ENCODE data around the gene CPED1. TPM values are rescaled to one million over a fixed set of nuclear protein-coding genes. Genes with fewer than 3 reads are reported as not detected.

Gene CPED1
- total and polyA plus RNA-seq, 2 experiments from 2014 or later, result 0.17 to 0.47 TPM

- Mint-ChIP-seq H3K27ac (no peak overlapping the region), H3K4me1 (peaks cover 3% of the 10 kb centered on the region; the same call in 1 of the 3 replicates), H3K27me3 (ENCODE audit: insufficient read depth, low read depth, poor library complexity) (peaks cover 2% of the 10 kb centered on the region), H3K9me3 (no peaks in the 10 kb centered on the region), H3K36me3 (ENCODE audit: low read depth) (no peaks in the 10 kb centered on the region), H3K4me3 (no peak overlapping the region)
- DNase-seq (ENCODE audit: low spot score) (no peak), ATAC-seq (no peak)
- TF ChIP-seq STAT1 (IDR thresholded peaks at IDR 0.05; ENCODE audit: unreplicated experiment) (no peak), ETS1 (IDR thresholded peaks at IDR 0.05) (no peak), ZNF331 (CRISPR knock-in tag; IDR thresholded peaks at IDR 0.05; ENCODE audit: low read depth) (no peak), REST (IDR thresholded peaks at IDR 0.05; ENCODE audit: unreplicated experiment) (no peak), CTCF (conservative IDR thresholded peaks at IDR 0.05; ENCODE audit: low read depth in 2 of 2) (no peak), ZNF114 (CRISPR knock-in tag; IDR thresholded peaks at IDR 0.05) (no peak), JUNB (IDR thresholded peaks at IDR 0.05; ENCODE audit: unreplicated experiment) (no peak)
- H3K36me3 ChIP-seq (ENCODE audit: insufficient read depth), result no peaks in the 10 kb centered on the region
- no peak overlapping the region for H2AFZ ChIP-seq
- no peak overlapping the region for H3K27ac ChIP-seq (ENCODE audit: low read depth)
- no peaks in the 10 kb centered on the region for H3K4me1 ChIP-seq (ENCODE audit: insufficient read depth)
- no peaks in the 10 kb centered on the region for H4K20me1 ChIP-seq (replicated peaks; ENCODE audit: insufficient read depth)
- H3K4me3 ChIP-seq, result no peak overlapping the region
- no peaks in the 10 kb centered on the region for H3K79me2 ChIP-seq (replicated peaks; ENCODE audit: insufficient read depth)
- H3K27me3 ChIP-seq (ENCODE audit: insufficient read depth), result no peaks in the 10 kb centered on the region
- no peaks in the 10 kb centered on the region for H3F3A ChIP-seq (replicated peaks; ENCODE audit: low read depth)
- no peak overlapping the region for H3K4me2 ChIP-seq
- H3K9me2 ChIP-seq (ENCODE audit: insufficient read depth), result no peaks in the 10 kb centered on the region
Observed at GRCh38 chr7:121297843-121298242, 309.3 kb downstream of the CPED1 start.

- Mint-ChIP-seq H3K9me3 (no peaks in the 10 kb centered on the region), H3K27me3 (ENCODE audit: insufficient read depth, low read depth, poor library complexity) (peaks cover 2% of the 10 kb centered on the region), H3K4me1 (peaks cover 5% of the 10 kb centered on the region; the same call in 2 of the 3 replicates), H3K4me3 (no peak overlapping the region), H3K36me3 (ENCODE audit: low read depth) (no peaks in the 10 kb centered on the region), H3K27ac (no peak overlapping the region)
- H4K20me1 ChIP-seq (replicated peaks; ENCODE audit: insufficient read depth), result no peaks in the 10 kb centered on the region
- no peaks in the 10 kb centered on the region for H3F3A ChIP-seq (replicated peaks; ENCODE audit: low read depth)
- no peaks in the 10 kb centered on the region for H3K27me3 ChIP-seq (ENCODE audit: insufficient read depth)
- H3K79me2 ChIP-seq (replicated peaks; ENCODE audit: insufficient read depth), result no peaks in the 10 kb centered on the region
- no peaks in the 10 kb centered on the region for H3K9me2 ChIP-seq (ENCODE audit: insufficient read depth)
- no peaks in the 10 kb centered on the region for H3K36me3 ChIP-seq (ENCODE audit: insufficient read depth)
- no peak overlapping the region for H3K4me2 ChIP-seq
- DNase-seq (ENCODE audit: low spot score) (no peak), ATAC-seq (no peak)
- H3K27ac ChIP-seq (ENCODE audit: low read depth), result no peak overlapping the region
- H3K4me3 ChIP-seq, result no peak overlapping the region
- H2AFZ ChIP-seq, result no peak overlapping the region
- no peaks in the 10 kb centered on the region for H3K4me1 ChIP-seq (ENCODE audit: insufficient read depth)
- TF ChIP-seq EZH2phosphoT487 (IDR thresholded peaks at IDR 0.05; ENCODE audit: unreplicated experiment), result no peak
- no peak for TF ChIP-seq EZH2 (IDR thresholded peaks at IDR 0.05; ENCODE audit: low read depth, unreplicated experiment)
- no peak for TF ChIP-seq CTCF (conservative IDR thresholded peaks at IDR 0.05; ENCODE audit: low read depth in 2 of 2)
- TF ChIP-seq ETS1 (IDR thresholded peaks at IDR 0.05), result no peak
Observed at GRCh38 chr7:121298831-121299239, 310.3 kb downstream of the CPED1 start.

Data from GM23338 (cell line).